K562 (cell line): ENCODE data around the gene DNAJB4. TPM values are rescaled to one million over a fixed set of nuclear protein-coding genes. Genes with fewer than 3 reads are reported as not detected.

ENCODE experiments used
- BHLHE40 ChIP-seq: IDR thresholded peaks from 2 replicates; pipeline ENCODE4 v1.6.1; 2011; ENCODE audit warnings: low read length, improper control_type of control experiment
- CREB1 ChIP-seq, 2 experiments: sonication (generic) in 1 of 2; formaldehyde crosslinking in 1 of 2; IDR thresholded peaks; 2 replicates each; pipeline versions ENCODE4 v1.6.1 to v1.8.0; 2012 to 2022; ENCODE audit warnings: inconsistent platforms in 1 of 2, mild to moderate bottlenecking in 1 of 2, missing genetic modification reagents in 1 of 2, moderate library complexity in 1 of 2
- ETV6 ChIP-seq, 3 experiments: fragments of 150-350 bp in 1 of 3; sonication (generic) in 1 of 3; formaldehyde crosslinking in 1 of 3; IDR thresholded peaks; 2 replicates each; pipeline versions ENCODE4 v1.6.1 to v1.8.0; 2014 to 2022; ENCODE audit warnings: borderline replicate concordance in 2 of 3, low read depth in 2 of 3, antibody characterized with exemption in 1 of 3, low read length in 1 of 3, mild to moderate bottlenecking in 1 of 3, missing genetic modification reagents in 1 of 3
- HCFC1 ChIP-seq: IDR thresholded peaks from 2 replicates; pipeline ENCODE4 v1.6.1; 2012; ENCODE audit warnings: low read depth, low read length, improper control_type of control experiment
- HLTF ChIP-seq: fragments of 450-650 bp; IDR thresholded peaks from 2 replicates; pipeline ENCODE4 v1.6.1; 2016
- HNRNPH1 ChIP-seq: fragments of 200-400 bp; formaldehyde crosslinking; optimal IDR thresholded peaks from 2 replicates; pipeline ENCODE3; 2017; ENCODE audit warnings: low read depth, mild to moderate bottlenecking, low read length, moderate library complexity
- NEUROD1 ChIP-seq: fragments of 150-350 bp; IDR thresholded peaks from 2 replicates; pipeline ENCODE4 v1.6.1; 2014; ENCODE audit warnings: borderline replicate concordance, low read length, low read depth; ENCODE audit not compliant: partially characterized antibody
- POLR3G ChIP-seq: IDR thresholded peaks from 2 replicates; pipeline ENCODE4 v1.6.1; 2011; ENCODE audit not compliant: insufficient read length, insufficient replicate concordance; ENCODE audit errors: extremely low read depth
- RBM17 ChIP-seq: fragments of 200-400 bp; formaldehyde crosslinking; IDR thresholded peaks from 2 replicates; pipeline ENCODE4 v1.6.1; 2017; ENCODE audit warnings: low read depth, mild to moderate bottlenecking, low read length, borderline replicate concordance
- SMARCE1 ChIP-seq: fragments of 450-650 bp; IDR thresholded peaks from 2 replicates; pipeline ENCODE4 v1.7.1; 2016; ENCODE audit warnings: mild to moderate bottlenecking
- SREBF2 ChIP-seq: sonication (generic); formaldehyde crosslinking; IDR thresholded peaks from 2 replicates; pipeline ENCODE4 v1.4.0; 2020; ENCODE audit warnings: mild to moderate bottlenecking, missing genetic modification reagents
- SRSF1 ChIP-seq: fragments of 200-400 bp; formaldehyde crosslinking; IDR thresholded peaks from 2 replicates; pipeline ENCODE4 v1.6.1; 2017; ENCODE audit warnings: mild to moderate bottlenecking, low read depth, low read length, moderate library complexity
- SRSF7 ChIP-seq: fragments of 200-400 bp; formaldehyde crosslinking; optimal IDR thresholded peaks from 2 replicates; pipeline ENCODE3; 2017; ENCODE audit warnings: mild to moderate bottlenecking, low read depth, low read length
- ZNF3 ChIP-seq: fragments of 250-450 bp; sonication (Bioruptor Pico); IDR thresholded peaks from 2 replicates; pipeline ENCODE4 v1.5.0; 2021; ENCODE audit warnings: mild to moderate bottlenecking, moderate library complexity
- ZNF695 ChIP-seq: fragments of 450-650 bp; formaldehyde crosslinking; IDR thresholded peaks from 2 replicates; pipeline ENCODE4 v1.4.0; 2020; ENCODE audit warnings: mild to moderate bottlenecking, moderate library complexity
- ZNF707 ChIP-seq: fragments of 250-450 bp; sonication (Bioruptor Pico); conservative IDR thresholded peaks from 2 replicates; pipeline ENCODE4 v1.8.0; 2022; ENCODE audit warnings: inconsistent platforms, mild to moderate bottlenecking, moderate library complexity
- polyA plus RNA-seq, 8 experiments: library from polyadenylated mRNA; depleted of rRNA in 4 of 8; stranded (reverse) in 5 of 8; unstranded in 3 of 8; fragments of >200 nt; fragmentation: Nextera tagmentation in 2 of 8; fragmentation: Illumina TruSeq in 1 of 8; extraction: Ambion mirVana in 2 of 8; extraction: Trizol in 1 of 8; gene quantifications; 2 replicates each; pipeline versions ENCODE4 v1.2.1 to v1.2.3, GENCODE V29; 2011 to 2014; ENCODE audit warnings: inconsistent platforms in 1 of 8, missing spikeins in 1 of 8
- total RNA-seq, 7 experiments: library from RNA; depleted of rRNA in 6 of 7; stranded (reverse); fragments of >200 nt in 6 of 7; fragmentation: Illumina TruSeq in 2 of 7; extraction: Trizol in 2 of 7; gene quantifications; 2 replicates each; pipeline versions ENCODE4 v1.2.1 to v1.2.3, GENCODE V29; 2011 to 2021; ENCODE audit warnings: low replicate concordance in 1 of 7
- TF ChIP-seq, protein P1 (sequence below): fragments of 450-650 bp; formaldehyde crosslinking; IDR thresholded peaks from 2 replicates; pipeline ENCODE4 v1.4.0; 2022; ENCODE audit warnings: missing genetic modification characterization
- TF ChIP-seq, protein P2 (sequence below): fragments of 450-650 bp; formaldehyde crosslinking; IDR thresholded peaks from 2 replicates; pipeline ENCODE4 v1.4.0; 2020; ENCODE audit warnings: mild to moderate bottlenecking, moderate library complexity
- TF ChIP-seq, protein P3 (sequence below): fragments of 450-650 bp; conservative IDR thresholded peaks from 2 replicates; pipeline ENCODE4 v1.6.1; 2016; ENCODE audit warnings: missing genetic modification characterization, low read depth, mild to moderate bottlenecking, missing compliant biosample characterization, moderate library complexity
- TF ChIP-seq, protein P4 (sequence below): IDR thresholded peaks from 3 replicates; pipeline ENCODE4 v1.6.1; 2011; ENCODE audit warnings: borderline replicate concordance, mild to moderate bottlenecking, moderate library complexity; ENCODE audit not compliant: insufficient read length; ENCODE audit errors: extremely low read depth

Gene DNAJB4
- total and polyA plus RNA-seq, 9 of the 15 experiments (the other 6 are each of a cell fraction or from before 2014, with no cell fraction given), result 8.5 to 27.7 (median 19.8) TPM

DNA sequence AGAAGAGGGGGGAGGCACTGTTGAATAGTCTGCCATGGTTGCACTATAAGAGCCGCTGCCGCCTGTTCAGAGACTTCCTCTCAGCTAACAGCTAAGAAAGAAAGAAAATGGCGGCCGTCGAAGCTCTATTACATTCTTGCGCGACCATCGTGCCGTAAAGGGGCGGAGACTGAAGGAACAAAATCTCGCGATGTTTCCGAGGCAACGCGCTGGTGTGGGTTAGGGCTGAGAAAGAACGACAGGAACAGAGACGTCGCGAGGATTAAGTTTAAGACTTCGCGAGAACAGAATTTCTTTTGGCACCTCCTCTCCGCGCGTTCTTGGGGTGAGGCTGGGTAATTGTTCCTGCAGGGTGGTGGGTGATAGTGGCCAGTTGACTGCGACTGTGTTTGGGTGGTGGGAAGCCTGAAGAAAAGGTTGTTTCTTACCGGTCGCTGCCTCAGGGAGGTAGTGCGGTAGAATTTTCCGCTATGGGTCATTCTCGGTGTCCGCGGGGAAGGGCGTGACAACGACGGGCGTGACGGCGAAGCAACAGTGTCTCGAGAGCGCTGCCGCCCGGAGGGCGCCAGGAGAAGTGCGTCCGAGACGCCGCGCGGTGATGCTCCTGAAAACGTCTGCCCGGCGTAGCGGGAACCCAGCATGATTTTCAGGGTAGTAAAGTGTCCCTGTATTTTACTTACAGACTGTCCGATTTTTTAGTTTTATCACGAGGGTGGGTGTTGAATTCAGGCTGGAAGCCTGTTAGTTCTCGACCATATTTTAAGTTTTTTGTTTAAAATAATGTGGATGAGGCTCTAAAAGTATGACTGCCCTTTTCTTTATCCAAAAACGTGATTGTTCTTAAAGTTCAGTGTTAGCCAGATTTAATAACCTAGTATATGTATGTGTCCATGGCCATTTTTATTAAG lies 25.5 kb upstream of the DNAJB4 start, which contains the start of gene FUBP1 (continued):
- peak; percentile 70; the same call in 1 of the 2 replicates for TF ChIP-seq HLTF
- TF ChIP-seq BHLHE40, result peak; percentile 53; the same call in 1 of the 2 replicates
- no peak for TF ChIP-seq SRSF1
- no peak for TF ChIP-seq POLR3G
- TF ChIP-seq NEUROD1, result no peak
- TF ChIP-seq SREBF2 (CRISPR knock-in tag), result no peak
- TF ChIP-seq, protein P1, sequence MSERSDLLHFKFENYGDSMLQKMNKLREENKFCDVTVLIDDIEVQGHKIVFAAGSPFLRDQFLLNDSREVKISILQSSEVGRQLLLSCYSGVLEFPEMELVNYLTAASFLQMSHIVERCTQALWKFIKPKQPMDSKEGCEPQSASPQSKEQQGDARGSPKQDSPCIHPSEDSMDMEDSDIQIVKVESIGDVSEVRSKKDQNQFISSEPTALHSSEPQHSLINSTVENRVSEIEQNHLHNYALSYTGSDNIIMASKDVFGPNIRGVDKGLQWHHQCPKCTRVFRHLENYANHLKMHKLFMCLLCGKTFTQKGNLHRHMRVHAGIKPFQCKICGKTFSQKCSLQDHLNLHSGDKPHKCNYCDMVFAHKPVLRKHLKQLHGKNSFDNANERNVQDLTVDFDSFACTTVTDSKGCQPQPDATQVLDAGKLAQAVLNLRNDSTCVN (CRISPR knock-in tag), result 0 out of 2 replicates have a peak, but pooled peaks have one; percentile 55
- TF ChIP-seq, protein P2, sequence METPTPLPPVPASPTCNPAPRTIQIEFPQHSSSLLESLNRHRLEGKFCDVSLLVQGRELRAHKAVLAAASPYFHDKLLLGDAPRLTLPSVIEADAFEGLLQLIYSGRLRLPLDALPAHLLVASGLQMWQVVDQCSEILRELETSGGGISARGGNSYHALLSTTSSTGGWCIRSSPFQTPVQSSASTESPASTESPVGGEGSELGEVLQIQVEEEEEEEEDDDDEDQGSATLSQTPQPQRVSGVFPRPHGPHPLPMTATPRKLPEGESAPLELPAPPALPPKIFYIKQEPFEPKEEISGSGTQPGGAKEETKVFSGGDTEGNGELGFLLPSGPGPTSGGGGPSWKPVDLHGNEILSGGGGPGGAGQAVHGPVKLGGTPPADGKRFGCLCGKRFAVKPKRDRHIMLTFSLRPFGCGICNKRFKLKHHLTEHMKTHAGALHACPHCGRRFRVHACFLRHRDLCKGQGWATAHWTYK (CRISPR knock-in tag), result 0 out of 2 replicates have a peak, but pooled peaks have one; percentile 23
- no peak for TF ChIP-seq RBM17
- TF ChIP-seq, protein P3, sequence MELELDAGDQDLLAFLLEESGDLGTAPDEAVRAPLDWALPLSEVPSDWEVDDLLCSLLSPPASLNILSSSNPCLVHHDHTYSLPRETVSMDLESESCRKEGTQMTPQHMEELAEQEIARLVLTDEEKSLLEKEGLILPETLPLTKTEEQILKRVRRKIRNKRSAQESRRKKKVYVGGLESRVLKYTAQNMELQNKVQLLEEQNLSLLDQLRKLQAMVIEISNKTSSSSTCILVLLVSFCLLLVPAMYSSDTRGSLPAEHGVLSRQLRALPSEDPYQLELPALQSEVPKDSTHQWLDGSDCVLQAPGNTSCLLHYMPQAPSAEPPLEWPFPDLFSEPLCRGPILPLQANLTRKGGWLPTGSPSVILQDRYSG (tag), result no peak
- TF ChIP-seq ZNF707, result no peak
- no peak for TF ChIP-seq ZNF695 (CRISPR knock-in tag)
- TF ChIP-seq HNRNPH1, result no peak
- peak; percentile 51 for TF ChIP-seq HCFC1
- no peak for TF ChIP-seq ZNF3
- TF ChIP-seq SRSF7, result no peak
- TF ChIP-seq CREB1 (IDR thresholded peaks at IDR 0.05), result peak; percentile 64
- TF ChIP-seq CREB1 (CRISPR knock-in tag; IDR thresholded peaks at IDR 0.05), result peak; percentile 45
- no peak for TF ChIP-seq SMARCE1
- TF ChIP-seq ETV6 (IDR thresholded peaks at IDR 0.05; ENCODE audit: borderline replicate concordance in 1 of 2, low read depth in 2 of 2, low read length in 1 of 2), result no peak
- TF ChIP-seq ETV6 (CRISPR knock-in tag; IDR thresholded peaks at IDR 0.05; ENCODE audit: borderline replicate concordance), result no peak
- TF ChIP-seq, protein P4, sequence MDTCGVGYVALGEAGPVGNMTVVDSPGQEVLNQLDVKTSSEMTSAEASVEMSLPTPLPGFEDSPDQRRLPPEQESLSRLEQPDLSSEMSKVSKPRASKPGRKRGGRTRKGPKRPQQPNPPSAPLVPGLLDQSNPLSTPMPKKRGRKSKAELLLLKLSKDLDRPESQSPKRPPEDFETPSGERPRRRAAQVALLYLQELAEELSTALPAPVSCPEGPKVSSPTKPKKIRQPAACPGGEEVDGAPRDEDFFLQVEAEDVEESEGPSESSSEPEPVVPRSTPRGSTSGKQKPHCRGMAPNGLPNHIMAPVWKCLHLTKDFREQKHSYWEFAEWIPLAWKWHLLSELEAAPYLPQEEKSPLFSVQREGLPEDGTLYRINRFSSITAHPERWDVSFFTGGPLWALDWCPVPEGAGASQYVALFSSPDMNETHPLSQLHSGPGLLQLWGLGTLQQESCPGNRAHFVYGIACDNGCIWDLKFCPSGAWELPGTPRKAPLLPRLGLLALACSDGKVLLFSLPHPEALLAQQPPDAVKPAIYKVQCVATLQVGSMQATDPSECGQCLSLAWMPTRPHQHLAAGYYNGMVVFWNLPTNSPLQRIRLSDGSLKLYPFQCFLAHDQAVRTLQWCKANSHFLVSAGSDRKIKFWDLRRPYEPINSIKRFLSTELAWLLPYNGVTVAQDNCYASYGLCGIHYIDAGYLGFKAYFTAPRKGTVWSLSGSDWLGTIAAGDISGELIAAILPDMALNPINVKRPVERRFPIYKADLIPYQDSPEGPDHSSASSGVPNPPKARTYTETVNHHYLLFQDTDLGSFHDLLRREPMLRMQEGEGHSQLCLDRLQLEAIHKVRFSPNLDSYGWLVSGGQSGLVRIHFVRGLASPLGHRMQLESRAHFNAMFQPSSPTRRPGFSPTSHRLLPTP, result no peak
